GM12878 (cell line): ENCODE measurements around the gene DNAAF8. TPM values are rescaled to one million over a fixed set of nuclear protein-coding genes. Genes with fewer than 3 reads are reported as not detected.
"Not testable (repeated sequence)": the region's sequence is repeated elsewhere in the genome, so short reads cannot be mapped to it uniquely, and the experiment has no call there.

Experiments
- ATAC-seq: fragments of 200-7000 bp; cut with Tn5 transposase; 3 replicates; pipeline ENCODE4 v1.9.1; 2020; ENCODE audit warnings: mild to moderate bottlenecking, moderate library complexity
- BruUV-seq: library from RNA; stranded (reverse); fragments of 400-500 nt; replicated peaks from 2 replicates; lab custom pipeline; 2021; lab: Mats Ljungman, UMichigan
- CTCF ChIA-PET: fragments of 300-600 bp; sonication (Branson Sonifier 250); formaldehyde crosslinking; extraction: SDS; loops from one replicate; lab custom pipeline; 2021; ENCODE audit warnings: inconsistent platforms; lab: Yijun Ruan, JAX
- POLR2A ChIA-PET: fragments of 350-600 bp; formaldehyde crosslinking; extraction: SDS; loops from one replicate; lab custom pipeline; 2021; ENCODE audit warnings: inconsistent platforms; lab: Charles Lee
- RAD21 ChIA-PET: fragments of 300-600 bp; sonication (Branson Sonifier 250); formaldehyde crosslinking; loops from one replicate; lab custom pipeline; 2023; ENCODE audit warnings: antibody characterized with exemption; ENCODE audit not compliant: unreplicated experiment; lab: Charles Lee
- SMC1A ChIA-PET: fragments of 300-600 bp; sonication (Branson Sonifier 250); formaldehyde crosslinking; loops from one replicate; lab custom pipeline; 2023; ENCODE audit not compliant: unreplicated experiment, uncharacterized antibody; lab: Charles Lee
- DNase-seq: peaks from one replicate; pipeline ENCODE4 v3.0.0-alpha.2; 2011; ENCODE audit warnings: low read depth, low spot score
- FAIRE-seq: peaks from 3 replicates; lab custom pipeline; 2011; peaks lifted over from hg19 to GRCh38; lab: Jason Lieb, UNC
- H2AFZ ChIP-seq: 2 replicates; pipeline ENCODE4 v1.6.0; 2011; ENCODE audit warnings: low read depth, low read length, control low read depth; ENCODE audit not compliant: control insufficient read depth
- H3K27ac ChIP-seq: 2 replicates; pipeline ENCODE4 v1.5.1; 2011; ENCODE audit warnings: control low read depth; ENCODE audit not compliant: control insufficient read depth, insufficient read depth
- H3K27me3 ChIP-seq, 2 experiments: replicated peaks in 1 of 2; 2 replicates each; pipeline versions ENCODE4 v1.6.0 to v1.6.1; 2011; ENCODE audit warnings: low read length in 1 of 2; ENCODE audit not compliant: control insufficient read depth in 2 of 2, insufficient read depth in 2 of 2
- H3K36me3 ChIP-seq, 2 experiments: 2 replicates each; pipeline ENCODE4 v1.5.1; 2011; ENCODE audit warnings: low read length in 1 of 2; ENCODE audit not compliant: control insufficient read depth in 2 of 2, insufficient read depth in 2 of 2
- H3K4me1 ChIP-seq: 2 replicates; pipeline ENCODE4 v1.6.1; 2011; ENCODE audit warnings: mild to moderate bottlenecking, low read length, moderate library complexity, mixed read lengths; ENCODE audit not compliant: control insufficient read depth, insufficient read depth
- H3K4me2 ChIP-seq: 2 replicates; pipeline ENCODE4 v1.6.0; 2011; ENCODE audit warnings: control low read depth; ENCODE audit not compliant: control insufficient read depth, insufficient read depth
- H3K4me3 ChIP-seq: fragments of 200-600 bp; sonication (generic); 2 replicates; pipeline ENCODE4 v1.5.1; 2016
- H3K79me2 ChIP-seq: 2 replicates; pipeline ENCODE4 v1.6.0; 2011; ENCODE audit warnings: low read length; ENCODE audit not compliant: control insufficient read depth, insufficient read depth
- H3K9ac ChIP-seq: 2 replicates; pipeline ENCODE4 v1.8.0; 2011; ENCODE audit warnings: low read length, control low read depth, mixed read lengths; ENCODE audit not compliant: control insufficient read depth, insufficient read depth
- H3K9me3 ChIP-seq: replicated peaks from 3 replicates; pipeline ENCODE4 v1.5.1; 2011; ENCODE audit warnings: mild to moderate bottlenecking, low read length; ENCODE audit not compliant: control insufficient read depth, insufficient read depth
- H4K20me1 ChIP-seq: 2 replicates; pipeline ENCODE4 v1.6.0; 2011; ENCODE audit not compliant: control insufficient read depth, insufficient read depth
- BHLHE40 ChIP-seq, 2 experiments: fragments of 450-650 bp in 1 of 2; IDR thresholded peaks; 2 replicates each; pipeline ENCODE4 v1.6.1; 2011 to 2017; ENCODE audit warnings: low read depth in 2 of 2, borderline replicate concordance in 1 of 2, improper control_type of control experiment in 1 of 2, low read length in 1 of 2, mild to moderate bottlenecking in 1 of 2
- CHD2 ChIP-seq: IDR thresholded peaks from 2 replicates; pipeline ENCODE4 v1.6.1; 2011; ENCODE audit warnings: low read depth, low read length, improper control_type of control experiment, borderline replicate concordance
- CREB1 ChIP-seq: IDR thresholded peaks from 2 replicates; pipeline ENCODE4 v1.6.1; 2012; ENCODE audit warnings: low read depth, mild to moderate bottlenecking, inconsistent platforms
- PAX8 ChIP-seq: fragments of 450-650 bp; IDR thresholded peaks from 2 replicates; pipeline ENCODE4 v1.6.1; 2017; ENCODE audit warnings: mild to moderate bottlenecking, moderate library complexity
- PBX3 ChIP-seq: IDR thresholded peaks from 2 replicates; pipeline ENCODE4 v1.6.1; 2011; ENCODE audit warnings: mild to moderate bottlenecking, low read depth, low read length, moderate library complexity; ENCODE audit not compliant: insufficient replicate concordance
- SREBF2 ChIP-seq: IDR thresholded peaks from 2 replicates; pipeline ENCODE4 v1.6.1; 2012; ENCODE audit warnings: mild to moderate bottlenecking, low read length
- STAT1 ChIP-seq: fragments of 450-650 bp; conservative IDR thresholded peaks from 2 replicates; pipeline ENCODE4 v1.6.1; 2014; ENCODE audit warnings: antibody characterized with exemption, mild to moderate bottlenecking
- ZBTB4 ChIP-seq: fragments of 450-650 bp; formaldehyde crosslinking; IDR thresholded peaks from 2 replicates; pipeline ENCODE4 v1.4.0; 2022; ENCODE audit warnings: mild to moderate bottlenecking, moderate library complexity
- ZSCAN29 ChIP-seq: fragments of 450-650 bp; IDR thresholded peaks from 2 replicates; pipeline ENCODE4 v1.6.1; 2017; ENCODE audit warnings: mild to moderate bottlenecking, moderate library complexity
- WGBS: methylation state at CpG from one replicate; pipeline ENCODE4 v1.1.6; 2016; ENCODE audit warnings: low lambda C conversion rate; ENCODE audit not compliant: insufficient replicate concordance, insufficient coverage; ENCODE audit errors: missing lambda C conversion rate; 5-methylcytosine and 5-hydroxymethylcytosine counted together
- in situ Hi-C: fragments of 300-500 bp; cut with MboI; formaldehyde crosslinking; loops from 9 replicates; pipeline ENCODE4 v1.14.3; 2018; ENCODE audit warnings: mixed read lengths
- intact Hi-C: fragments of 100-400 bp; cut with micrococcal nuclease; formaldehyde crosslinking; loops from one replicate; pipeline ENCODE4 v1.14.2; 2022; ENCODE audit not compliant: unreplicated experiment
- polyA plus RNA-seq, 11 experiments: library from polyadenylated mRNA; depleted of rRNA in 4 of 11; unstranded in 6 of 11; stranded (reverse) in 5 of 11; fragments of >200 nt; fragmentation: Nextera tagmentation in 4 of 11; fragmentation: Illumina TruSeq in 1 of 11; extraction: Ambion mirVana in 4 of 11; extraction: Trizol in 1 of 11; gene quantifications; 1 replicate in 1 of 11; 2 replicates in 10 of 11; pipeline versions ENCODE4 v1.2.1 to v1.2.3, GENCODE V29; 2011 to 2016; ENCODE audit warnings: inconsistent platforms in 2 of 11, missing spikeins in 2 of 11, low read depth in 1 of 11
- total RNA-seq, 4 experiments: library from RNA; depleted of rRNA in 3 of 4; stranded (reverse); fragments of >200 nt in 3 of 4; fragmentation: Illumina TruSeq in 1 of 4; extraction: Trizol in 1 of 4; gene quantifications; 2 replicates each; pipeline versions ENCODE4 v1.2.1 to v1.2.3, GENCODE V29; 2013 to 2021

The DNAAF8 gene
- total and polyA plus RNA-seq, 10 of the 15 experiments (the other 5 are each of a cell fraction or from before 2014, with no cell fraction given) = 0.01 to 0.78 (median 0.22) TPM; not detected in 2

- in situ Hi-C loops, H4K20me1 ChIP-seq: not testable (repeated sequence)
- TF ChIP-seq BHLHE40 (IDR thresholded peaks at IDR 0.05; ENCODE audit: borderline replicate concordance in 1 of 2, low read depth in 2 of 2, low read length in 1 of 2) = peak in 1 of 2 experiments; percentile 50; a peak in 1 of 4 replicates
- TF ChIP-seq, all 136 proteins: peak for 1; not testable (repeated sequence) for 135
- H3K27me3 ChIP-seq, H3K79me2 ChIP-seq, RAD21 ChIA-PET, H3K4me2 ChIP-seq, H2AFZ ChIP-seq, FAIRE-seq, CTCF ChIA-PET, H3K36me3 ChIP-seq, H3K9me3 ChIP-seq, intact Hi-C loops, H3K27ac ChIP-seq, DNase-seq, H3K4me3 ChIP-seq, SMC1A ChIA-PET, ATAC-seq, H3K9ac ChIP-seq, H3K4me1 ChIP-seq, POLR2A ChIA-PET, BruUV-seq: not testable (repeated sequence)
- WGBS = 59% methylated on average over 14 of the region's 14 CpGs
These were observed 50.2 kb downstream of the DNAAF8 start for GRCh38 chr16:4784444-4784987.

DNA sequence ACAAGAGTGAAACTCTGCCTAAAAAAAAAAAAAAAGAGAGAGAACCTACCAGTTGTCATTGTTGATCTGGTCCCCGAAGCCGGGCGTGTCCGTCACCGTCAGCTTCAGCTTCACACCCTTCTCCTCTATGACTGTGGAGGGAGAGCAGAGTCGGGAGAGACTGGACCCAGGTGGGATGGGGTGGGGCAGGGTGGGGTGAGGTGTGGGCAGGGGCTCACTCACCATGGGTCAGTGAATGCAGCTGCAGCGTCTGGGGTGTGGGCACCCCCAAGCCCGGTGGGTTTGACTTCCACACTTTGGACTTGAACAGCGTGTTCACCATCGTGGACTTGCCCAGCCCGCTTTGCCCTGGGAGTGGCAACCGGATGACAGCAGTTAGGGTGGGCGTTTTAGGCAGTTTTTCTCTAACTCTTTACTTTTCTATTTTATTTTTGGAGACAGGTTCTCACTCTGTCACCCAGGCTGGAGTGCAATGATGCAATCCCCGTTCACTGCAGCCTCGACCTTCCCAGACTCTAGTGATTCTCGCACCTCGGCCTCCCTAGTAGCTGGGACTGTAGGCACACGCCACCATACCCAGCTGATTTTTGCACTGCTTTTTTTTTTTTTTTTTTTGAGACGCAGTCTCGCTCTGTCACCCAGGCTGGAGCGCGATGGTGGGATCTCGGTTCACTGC is 51.6 kb downstream of the DNAAF8 start:
- Histone ChIP-seq H3K4me2 (no peak overlapping the region), H4K20me1 (no peaks in the 10 kb centered on the region), H3K79me2 (no peaks in the 10 kb centered on the region), H3K27me3 (no peaks in the 10 kb centered on the region), H3K9me3 (no peaks in the 10 kb centered on the region), H3K27ac (no peak overlapping the region), H3K9ac (no peak overlapping the region), H2AFZ (no peak overlapping the region), H3K4me3 (no peak overlapping the region), H3K36me3 (no peaks in the 10 kb centered on the region), H3K4me1 (no peaks in the 10 kb centered on the region)
- TF ChIP-seq PAX8 (no peak), SREBF2 (no peak), ZSCAN29 (no peak), ZBTB4 (CRISPR knock-in tag) (no peak), PBX3 (no peak), CHD2 (no peak), STAT1 (no peak), CREB1 (no peak)
- FAIRE-seq (no peak), DNase-seq (no peak), ATAC-seq (no peak)
- POLR2A ChIA-PET = no interaction called here
- intact Hi-C loops (no loop called here), in situ Hi-C loops (no loop called here)
- CTCF ChIA-PET = no interaction called here
- SMC1A ChIA-PET = no interaction called here
- 77% methylated on average over 17 of the region's 23 CpGs for WGBS
- no TSS peak for BruUV-seq
- RAD21 ChIA-PET = interaction anchor here (0.6 kb wide), 1 partner anchor 17 kb away, joined by 3 read pairs; no protein-coding TSS in a partner anchor
